OCI-LY1 (cell line): ENCODE results near the gene KCTD16.

Experiments used
- EZH2 ChIP-seq: fragments of 200-600 bp; sonication (generic), shearing (Covaris generic); IDR thresholded peaks from 2 replicates; pipeline ENCODE4 v1.8.0; 2017; ENCODE audit warnings: borderline replicate concordance, mixed run types, mild to moderate bottlenecking, antibody characterized with exemption, low read length, moderate library complexity, mixed read lengths
- TF ChIP-seq, protein P1 (sequence below): fragments of 200-600 bp; sonication (generic), shearing (Covaris generic); IDR thresholded peaks from 2 replicates; pipeline ENCODE4 v1.5.1; 2017; ENCODE audit warnings: mild to moderate bottlenecking, antibody characterized with exemption, low read length, moderate library complexity, mixed read lengths

DNA sequence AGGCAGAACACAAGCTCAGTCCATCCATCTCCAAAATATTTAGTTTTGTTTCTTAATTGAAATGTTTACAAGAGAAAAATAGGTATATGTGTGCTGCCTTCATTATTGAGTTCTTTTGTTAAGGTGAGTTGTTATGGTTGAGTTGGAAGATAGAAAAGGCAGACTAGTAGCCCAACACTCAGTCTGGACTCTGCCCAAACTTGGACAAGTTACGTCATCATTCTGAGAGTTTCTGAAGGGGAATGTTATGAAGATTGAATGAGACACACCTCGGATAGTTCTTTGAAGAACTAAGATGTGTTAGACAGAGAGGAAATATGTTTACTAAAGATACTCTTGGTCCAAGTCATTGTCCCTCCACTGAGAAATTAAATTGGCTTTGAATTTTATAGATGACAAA lies 245.5 kb downstream of the KCTD16 start:
- TF ChIP-seq, protein P1, sequence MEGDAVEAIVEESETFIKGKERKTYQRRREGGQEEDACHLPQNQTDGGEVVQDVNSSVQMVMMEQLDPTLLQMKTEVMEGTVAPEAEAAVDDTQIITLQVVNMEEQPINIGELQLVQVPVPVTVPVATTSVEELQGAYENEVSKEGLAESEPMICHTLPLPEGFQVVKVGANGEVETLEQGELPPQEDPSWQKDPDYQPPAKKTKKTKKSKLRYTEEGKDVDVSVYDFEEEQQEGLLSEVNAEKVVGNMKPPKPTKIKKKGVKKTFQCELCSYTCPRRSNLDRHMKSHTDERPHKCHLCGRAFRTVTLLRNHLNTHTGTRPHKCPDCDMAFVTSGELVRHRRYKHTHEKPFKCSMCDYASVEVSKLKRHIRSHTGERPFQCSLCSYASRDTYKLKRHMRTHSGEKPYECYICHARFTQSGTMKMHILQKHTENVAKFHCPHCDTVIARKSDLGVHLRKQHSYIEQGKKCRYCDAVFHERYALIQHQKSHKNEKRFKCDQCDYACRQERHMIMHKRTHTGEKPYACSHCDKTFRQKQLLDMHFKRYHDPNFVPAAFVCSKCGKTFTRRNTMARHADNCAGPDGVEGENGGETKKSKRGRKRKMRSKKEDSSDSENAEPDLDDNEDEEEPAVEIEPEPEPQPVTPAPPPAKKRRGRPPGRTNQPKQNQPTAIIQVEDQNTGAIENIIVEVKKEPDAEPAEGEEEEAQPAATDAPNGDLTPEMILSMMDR = no peak
- TF ChIP-seq EZH2 = no peak
